C4-2B (cell line): ENCODE measurements around the gene TMPRSS2.

ENCODE experiments used
- CTCF ChIP-seq: fragments of 450-650 bp; conservative IDR thresholded peaks from 2 replicates; pipeline ENCODE4 v1.5.1; 2017; ENCODE audit warnings: mild to moderate bottlenecking
- ZFX ChIP-seq: fragments of 450-650 bp; IDR thresholded peaks from 2 replicates; pipeline ENCODE4 v1.6.1; 2017

GRCh38 chr21:41441546-41441945 is 66.4 kb downstream of the TMPRSS2 start:
- TF ChIP-seq CTCF (no peak), ZFX (no peak)
